Endodermal cell (in vitro differentiated cells): ENCODE measurements around the gene SPAG8. TPM values are rescaled to one million over a fixed set of nuclear protein-coding genes. Genes with fewer than 3 reads are reported as not detected.

ENCODE experiments used
- DNase-seq: peaks from one replicate; pipeline ENCODE4 v3.0.0-alpha.2; 2017
- H3K27ac ChIP-seq: 2 replicates; pipeline ENCODE4 v1.5.1; 2013; ENCODE audit warnings: mild to moderate bottlenecking, low read depth, low read length, moderate library complexity
- H3K27me3 ChIP-seq: 2 replicates; pipeline ENCODE4 v1.6.1; 2013; ENCODE audit warnings: mild to moderate bottlenecking, low read length, moderate library complexity; ENCODE audit not compliant: insufficient read depth, control insufficient read depth, poor library complexity, severe bottlenecking
- H3K36me3 ChIP-seq: 2 replicates; pipeline ENCODE4 v1.7.0; 2013; ENCODE audit warnings: mild to moderate bottlenecking, low read length, moderate library complexity; ENCODE audit not compliant: control insufficient read depth, insufficient read depth
- H3K4me1 ChIP-seq: one replicate; pipeline ENCODE4 v1.7.0; 2013; ENCODE audit warnings: low read length; ENCODE audit not compliant: control insufficient read depth, insufficient read depth
- H3K4me3 ChIP-seq: 2 replicates; pipeline ENCODE4 v1.5.1; 2013; ENCODE audit warnings: mild to moderate bottlenecking, low read length, moderate library complexity
- H3K9ac ChIP-seq: 2 replicates; pipeline ENCODE4 v1.6.1; 2013; ENCODE audit warnings: mild to moderate bottlenecking, low read length, moderate library complexity; ENCODE audit not compliant: poor library complexity, severe bottlenecking; ENCODE audit errors: extremely low read depth
- H3K9me3 ChIP-seq: 2 replicates; pipeline ENCODE4 v1.6.1; 2013; ENCODE audit warnings: mild to moderate bottlenecking, low read length, moderate library complexity; ENCODE audit not compliant: control insufficient read depth
- H3K27ac Mint-ChIP-seq: 2 replicates; pipeline ENCODE4 v1.8.0; 2020; ENCODE audit warnings: mixed read lengths
- H3K27me3 Mint-ChIP-seq: 2 replicates; pipeline ENCODE4 v1.8.0; 2021; ENCODE audit warnings: mild to moderate bottlenecking, mixed read lengths; ENCODE audit not compliant: insufficient read depth
- H3K36me3 Mint-ChIP-seq: 2 replicates; pipeline ENCODE4 v1.8.0; 2020; ENCODE audit warnings: low read depth, mixed read lengths
- H3K4me1 Mint-ChIP-seq: 2 replicates; pipeline ENCODE4 v1.8.0; 2020; ENCODE audit warnings: mixed read lengths
- H3K4me3 Mint-ChIP-seq: 2 replicates; pipeline ENCODE4 v1.8.0; 2020; ENCODE audit warnings: mild to moderate bottlenecking, moderate library complexity, mixed read lengths
- H3K9me3 Mint-ChIP-seq: 2 replicates; pipeline ENCODE4 v1.8.0; 2020; ENCODE audit warnings: mild to moderate bottlenecking, mixed read lengths
- WGBS, 2 experiments: methylation state at CpG; one replicate each; pipeline versions ENCODE4 v1.1.5 to v1.1.7; 2013; ENCODE audit warnings: missing lambda C conversion rate in 2 of 2, mixed read lengths in 1 of 2; ENCODE audit not compliant: insufficient coverage in 1 of 2, insufficient read length in 1 of 2; 5-methylcytosine and 5-hydroxymethylcytosine counted together
- total RNA-seq, 2 donors: library from RNA; stranded (reverse); fragmentation: NEBNext Ultra II Directional in 1 of 2; extraction: Animal tissue kit (Norgen Biotek cat#: 25700) in 1 of 2; gene quantifications; 2 replicates in 1 of 2; 3 replicates in 1 of 2; pipeline ENCODE4 v1.2.1, GENCODE V29; 2021
- TF ChIP-seq, protein P1 (sequence below): fragments of 200-600 bp; sonication (generic); conservative IDR thresholded peaks from 2 replicates; pipeline ENCODE4 v1.5.0; 2021; ENCODE audit warnings: antibody characterized with exemption, mild to moderate bottlenecking

SPAG8 gene
- total RNA-seq, 2 donors from 2014 or later = 1.2 to 1.4 TPM

DNA sequence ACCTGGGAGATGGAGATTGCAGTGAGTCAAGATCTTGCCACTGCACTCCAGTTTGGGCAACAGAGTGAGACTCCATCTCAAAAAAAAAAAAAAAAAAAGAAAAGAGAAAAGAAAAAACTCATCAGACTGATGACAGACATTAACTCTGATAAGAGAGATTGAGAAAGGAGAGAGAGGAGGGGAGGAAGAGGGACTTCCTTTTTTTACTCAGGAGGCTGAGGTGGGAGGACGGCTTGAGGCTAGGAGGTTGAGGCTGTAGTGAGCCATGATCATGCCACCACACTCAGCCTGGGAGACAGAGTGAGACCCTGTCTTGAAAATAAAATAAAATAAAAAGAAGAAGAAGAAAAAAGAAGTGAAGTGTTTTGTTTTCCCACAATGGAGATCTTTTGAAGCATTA, 48.3 kb downstream of the SPAG8 start:
- Histone ChIP-seq H3K4me3 (no peak overlapping the region), H3K9ac (no peak overlapping the region), H3K4me1 (no peaks in the 10 kb centered on the region), H3K9me3 (no peaks in the 10 kb centered on the region), H3K36me3 (peaks cover 5% of the 10 kb centered on the region), H3K27me3 (no peaks in the 10 kb centered on the region), H3K27ac (no peak overlapping the region)
- H3K9me3 Mint-ChIP-seq = no peaks in the 10 kb centered on the region
- DNase-seq = no peak
- H3K27me3 Mint-ChIP-seq = no peaks in the 10 kb centered on the region
- H3K27ac Mint-ChIP-seq = no peak overlapping the region
- no peaks in the 10 kb centered on the region for H3K36me3 Mint-ChIP-seq
- no peaks in the 10 kb centered on the region for H3K4me1 Mint-ChIP-seq
- H3K4me3 Mint-ChIP-seq = no peak overlapping the region
- TF ChIP-seq, protein P1, sequence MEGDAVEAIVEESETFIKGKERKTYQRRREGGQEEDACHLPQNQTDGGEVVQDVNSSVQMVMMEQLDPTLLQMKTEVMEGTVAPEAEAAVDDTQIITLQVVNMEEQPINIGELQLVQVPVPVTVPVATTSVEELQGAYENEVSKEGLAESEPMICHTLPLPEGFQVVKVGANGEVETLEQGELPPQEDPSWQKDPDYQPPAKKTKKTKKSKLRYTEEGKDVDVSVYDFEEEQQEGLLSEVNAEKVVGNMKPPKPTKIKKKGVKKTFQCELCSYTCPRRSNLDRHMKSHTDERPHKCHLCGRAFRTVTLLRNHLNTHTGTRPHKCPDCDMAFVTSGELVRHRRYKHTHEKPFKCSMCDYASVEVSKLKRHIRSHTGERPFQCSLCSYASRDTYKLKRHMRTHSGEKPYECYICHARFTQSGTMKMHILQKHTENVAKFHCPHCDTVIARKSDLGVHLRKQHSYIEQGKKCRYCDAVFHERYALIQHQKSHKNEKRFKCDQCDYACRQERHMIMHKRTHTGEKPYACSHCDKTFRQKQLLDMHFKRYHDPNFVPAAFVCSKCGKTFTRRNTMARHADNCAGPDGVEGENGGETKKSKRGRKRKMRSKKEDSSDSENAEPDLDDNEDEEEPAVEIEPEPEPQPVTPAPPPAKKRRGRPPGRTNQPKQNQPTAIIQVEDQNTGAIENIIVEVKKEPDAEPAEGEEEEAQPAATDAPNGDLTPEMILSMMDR = no peak
- 94% methylated on average over 1 of the region's 1 CpG; no CpG with 5 or more reads in 1 of the 2 experiments for WGBS, 2 experiments

DNA sequence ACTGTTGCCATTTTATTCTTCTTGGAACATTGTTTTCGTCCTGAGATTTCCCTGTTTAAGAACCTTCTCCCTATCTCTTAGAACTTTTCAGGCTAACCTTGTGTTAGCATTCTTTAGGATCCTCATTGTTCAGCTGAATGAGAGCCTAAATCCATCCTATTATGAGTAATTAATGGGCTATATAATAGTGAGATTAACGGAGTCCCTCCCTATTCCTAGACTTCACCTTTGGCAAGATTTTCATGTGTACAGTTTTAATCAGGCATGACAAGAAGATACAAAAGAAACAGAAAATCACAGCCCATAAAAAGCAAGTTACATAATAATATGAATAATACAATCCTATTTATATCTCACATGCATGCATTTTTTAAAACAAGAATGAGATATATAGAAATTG, 48.9 kb downstream of the SPAG8 start:
- TF ChIP-seq, protein P1 = no peak
- Mint-ChIP-seq H3K4me3 (no peak overlapping the region), H3K4me1 (peaks cover under 1% of the 10 kb centered on the region), H3K27ac (no peak overlapping the region), H3K36me3 (no peaks in the 10 kb centered on the region), H3K27me3 (no peaks in the 10 kb centered on the region), H3K9me3 (no peaks in the 10 kb centered on the region)
- WGBS, 2 experiments = 83% methylated on average over 2 of the region's 2 CpGs; no CpG with 5 or more reads in 1 of the 2 experiments
- Histone ChIP-seq H3K9me3 (no peaks in the 10 kb centered on the region), H3K9ac (no peak overlapping the region), H3K27ac (no peak overlapping the region), H3K4me3 (no peak overlapping the region), H3K27me3 (no peaks in the 10 kb centered on the region), H3K4me1 (no peaks in the 10 kb centered on the region), H3K36me3 (peaks cover 5% of the 10 kb centered on the region)
- DNase-seq = no peak

DNA sequence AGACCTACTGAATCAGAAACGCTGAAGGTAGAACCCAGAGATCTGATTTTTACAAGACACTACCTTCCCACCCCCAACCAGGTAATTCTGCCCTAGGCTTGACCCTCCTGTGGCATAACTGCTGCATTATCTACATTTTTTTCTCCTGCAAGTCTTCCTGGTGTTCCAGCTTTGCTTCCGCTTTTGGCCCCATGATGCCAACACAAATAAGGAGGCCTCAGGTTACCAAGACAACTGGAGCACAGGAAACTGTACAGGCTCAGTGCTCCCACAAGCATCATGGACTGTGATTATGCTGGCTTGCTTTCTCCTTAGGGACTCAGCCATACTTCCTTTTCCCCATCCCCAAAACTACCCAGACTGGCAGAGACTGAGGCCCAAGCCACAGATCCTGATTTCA, 51.4 kb downstream of the SPAG8 start:
- no peak overlapping the region for H3K27ac ChIP-seq
- no peaks in the 10 kb centered on the region for H3K9me3 ChIP-seq
- no peak overlapping the region for H3K4me3 ChIP-seq
- Mint-ChIP-seq H3K27ac (no peak overlapping the region), H3K9me3 (no peaks in the 10 kb centered on the region), H3K27me3 (no peaks in the 10 kb centered on the region), H3K36me3 (no peaks in the 10 kb centered on the region), H3K4me1 (peaks cover 8% of the 10 kb centered on the region), H3K4me3 (no peak overlapping the region)
- WGBS, 2 experiments = 90 to 100% methylated on average over 1 to 2 of the region's 2 CpGs
- peaks cover 5% of the 10 kb centered on the region for H3K36me3 ChIP-seq
- H3K9ac ChIP-seq = no peak overlapping the region
- no peaks in the 10 kb centered on the region for H3K27me3 ChIP-seq
- TF ChIP-seq, protein P1 = no peak
- no peaks in the 10 kb centered on the region for H3K4me1 ChIP-seq
- DNase-seq = no peak
